Prostate gland (tissue), 2 donors: ENCODE data around the gene MTHFD2.

Experiments used
- CTCF ChIP-seq, 4 experiments: fragments of 200-600 bp in 2 of 4; fragments of 450-650 bp in 2 of 4; sonication (generic) in 2 of 4; IDR thresholded peaks; 1 replicate in 3 of 4; 2 replicates in 1 of 4; pipeline ENCODE4 v1.5.1; 2016 to 2019; ENCODE audit warnings: antibody characterized with exemption in 4 of 4, mild to moderate bottlenecking in 2 of 4, moderate library complexity in 2 of 4
- POLR2A ChIP-seq: fragments of 450-650 bp; IDR thresholded peaks from one replicate; pipeline ENCODE4 v1.6.1; 2016; ENCODE audit warnings: antibody characterized with exemption, mild to moderate bottlenecking
- POLR2AphosphoS5 ChIP-seq: sonication (generic); formaldehyde crosslinking; IDR thresholded peaks from one replicate; pipeline ENCODE4 v1.6.1; 2017; ENCODE audit warnings: antibody characterized with exemption

GRCh38 chr2:74252036-74252435 is 53.6 kb downstream of the MTHFD2 start:
- TF ChIP-seq POLR2A (no peak), CTCF (IDR thresholded peaks at IDR 0.05) (no peak), POLR2AphosphoS5 (no peak)
